Brain microvascular endothelial cell (primary cell): ENCODE measurements around the gene SLC22A14.

Experiments used
- DNase-seq: peaks from one replicate; pipeline ENCODE4 v3.0.0-alpha.2; 2020
- H3K27ac ChIP-seq: fragments of 250-450 bp; sonication (Bioruptor Pico); 2 replicates; pipeline ENCODE4 v1.5.1; 2020; ENCODE audit warnings: mild to moderate bottlenecking, moderate library complexity
- H3K27me3 ChIP-seq: fragments of 250-450 bp; sonication (Bioruptor Pico); replicated peaks from 2 replicates; pipeline ENCODE4 v1.5.1; 2020; ENCODE audit warnings: mild to moderate bottlenecking
- H3K36me3 ChIP-seq: fragments of 250-450 bp; sonication (Bioruptor Pico); replicated peaks from 2 replicates; pipeline ENCODE4 v1.5.1; 2020; ENCODE audit warnings: mild to moderate bottlenecking
- H3K4me3 ChIP-seq: 2 replicates; pipeline ENCODE4 v1.5.1; 2011; ENCODE audit warnings: low read depth, mild to moderate bottlenecking, control low read depth, low read length, moderate library complexity
- in situ Hi-C: cut with HindIII; loops from 2 replicates; pipeline ENCODE4 v1.10.0; 2017; ENCODE audit warnings: low sequenced_read_pairs, low pct_ligation_motif_present
- TF ChIP-seq, protein P1 (sequence below): IDR thresholded peaks from 2 replicates; pipeline ENCODE4 v1.5.1; 2011; ENCODE audit warnings: low read depth, mild to moderate bottlenecking, moderate library complexity, low read length, control low read depth, inconsistent platforms; ENCODE audit errors: missing control alignments

The SLC22A14 gene

DNA sequence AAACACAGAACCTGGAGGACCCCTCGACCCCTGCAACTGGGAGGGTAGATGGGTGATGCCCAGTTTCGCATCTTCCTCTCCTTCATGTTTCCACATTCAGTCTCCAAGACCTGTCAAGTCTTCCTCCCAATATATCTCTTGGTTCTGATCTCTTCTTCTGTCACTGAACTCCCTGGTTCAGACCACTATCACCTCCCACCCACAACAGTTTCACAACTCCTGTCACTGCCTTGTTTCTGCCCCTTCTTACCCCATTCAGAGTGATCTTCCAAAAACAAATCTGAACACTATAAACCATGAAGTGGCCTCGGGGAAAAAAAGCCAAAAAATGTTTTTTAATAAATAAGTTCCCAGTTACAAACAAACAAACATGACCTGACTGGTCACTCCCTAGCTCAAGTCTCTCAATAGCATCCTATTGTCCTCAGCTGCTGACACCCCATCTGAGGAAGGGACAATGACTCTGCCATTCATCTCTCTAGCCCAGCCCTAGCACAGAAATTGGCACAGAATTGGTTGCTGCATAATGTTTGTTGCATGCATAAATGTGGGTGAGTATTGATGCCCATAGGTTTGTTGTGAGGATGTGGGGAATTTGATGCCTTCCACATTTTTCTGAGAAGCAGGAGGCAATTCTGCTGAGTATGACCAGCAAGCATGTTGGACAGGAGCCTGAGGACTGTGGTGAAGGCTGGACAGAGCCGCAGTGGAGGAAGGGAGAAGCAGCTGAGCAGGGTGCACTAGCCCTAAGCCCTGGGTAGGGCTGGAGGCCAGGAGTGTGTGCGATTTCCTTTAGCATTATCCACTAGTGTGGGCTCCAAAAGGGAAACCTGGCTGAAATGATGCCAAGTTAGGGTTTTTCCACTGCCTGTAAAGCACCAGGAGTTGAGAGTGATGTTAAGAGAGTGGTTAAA is 52.3 kb downstream of the SLC22A14 start:
- no peaks in the 10 kb centered on the region for H3K27me3 ChIP-seq
- in situ Hi-C loops: no loop called here
- no peak overlapping the region for H3K4me3 ChIP-seq
- TF ChIP-seq, protein P1, sequence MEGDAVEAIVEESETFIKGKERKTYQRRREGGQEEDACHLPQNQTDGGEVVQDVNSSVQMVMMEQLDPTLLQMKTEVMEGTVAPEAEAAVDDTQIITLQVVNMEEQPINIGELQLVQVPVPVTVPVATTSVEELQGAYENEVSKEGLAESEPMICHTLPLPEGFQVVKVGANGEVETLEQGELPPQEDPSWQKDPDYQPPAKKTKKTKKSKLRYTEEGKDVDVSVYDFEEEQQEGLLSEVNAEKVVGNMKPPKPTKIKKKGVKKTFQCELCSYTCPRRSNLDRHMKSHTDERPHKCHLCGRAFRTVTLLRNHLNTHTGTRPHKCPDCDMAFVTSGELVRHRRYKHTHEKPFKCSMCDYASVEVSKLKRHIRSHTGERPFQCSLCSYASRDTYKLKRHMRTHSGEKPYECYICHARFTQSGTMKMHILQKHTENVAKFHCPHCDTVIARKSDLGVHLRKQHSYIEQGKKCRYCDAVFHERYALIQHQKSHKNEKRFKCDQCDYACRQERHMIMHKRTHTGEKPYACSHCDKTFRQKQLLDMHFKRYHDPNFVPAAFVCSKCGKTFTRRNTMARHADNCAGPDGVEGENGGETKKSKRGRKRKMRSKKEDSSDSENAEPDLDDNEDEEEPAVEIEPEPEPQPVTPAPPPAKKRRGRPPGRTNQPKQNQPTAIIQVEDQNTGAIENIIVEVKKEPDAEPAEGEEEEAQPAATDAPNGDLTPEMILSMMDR: no peak
- H3K36me3 ChIP-seq: no peaks in the 10 kb centered on the region
- no peak overlapping the region for H3K27ac ChIP-seq
- no peak for DNase-seq

DNA sequence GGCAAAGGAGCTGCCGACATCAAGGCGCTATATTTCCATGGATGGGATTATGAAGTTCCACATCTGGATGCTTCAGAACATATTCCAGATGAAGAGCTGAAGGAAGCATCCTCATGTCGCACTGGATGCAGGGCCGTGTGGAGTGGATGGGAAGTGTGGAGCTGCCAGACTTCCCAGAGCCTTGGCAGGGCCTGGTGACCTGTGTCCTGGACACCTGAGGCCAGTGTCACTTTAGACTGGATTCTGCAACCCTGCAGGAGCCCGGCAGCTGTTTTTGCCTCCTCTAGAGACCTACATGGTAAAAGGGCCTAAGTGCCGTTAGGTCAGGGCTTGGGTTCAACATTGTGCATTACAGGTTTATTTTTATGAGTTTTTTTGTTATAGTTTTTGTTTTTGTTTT is 53.2 kb downstream of the SLC22A14 start:
- in situ Hi-C loops: no loop called here
- no peaks in the 10 kb centered on the region for H3K36me3 ChIP-seq
- H3K27ac ChIP-seq: no peak overlapping the region
- no peak overlapping the region for H3K4me3 ChIP-seq
- DNase-seq: no peak
- TF ChIP-seq, protein P1: no peak
- H3K27me3 ChIP-seq: no peaks in the 10 kb centered on the region

DNA sequence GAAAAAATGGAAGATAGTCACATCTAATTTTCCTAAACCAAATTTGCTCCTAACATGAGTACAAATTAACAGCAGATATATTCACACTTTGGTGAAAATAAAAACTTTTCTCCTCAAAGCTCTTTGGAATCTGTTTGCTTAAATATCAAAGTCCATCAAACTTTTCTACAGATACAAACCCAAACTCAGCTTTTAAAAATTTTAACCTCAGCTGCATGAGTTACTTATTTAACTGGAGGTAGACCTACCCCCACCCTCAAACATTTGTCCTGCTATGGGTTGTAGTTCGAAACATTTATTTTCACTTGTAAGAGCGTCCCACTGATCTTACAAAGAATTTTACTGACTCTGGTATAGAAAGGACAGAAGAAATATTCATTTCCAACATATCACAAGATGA is 55.6 kb downstream of the SLC22A14 start:
- in situ Hi-C loops: no loop called here
- no peak for DNase-seq
- Histone ChIP-seq H3K36me3 (no peaks in the 10 kb centered on the region), H3K27ac (no peak overlapping the region), H3K4me3 (no peak overlapping the region), H3K27me3 (no peaks in the 10 kb centered on the region)
- TF ChIP-seq, protein P1: no peak

DNA sequence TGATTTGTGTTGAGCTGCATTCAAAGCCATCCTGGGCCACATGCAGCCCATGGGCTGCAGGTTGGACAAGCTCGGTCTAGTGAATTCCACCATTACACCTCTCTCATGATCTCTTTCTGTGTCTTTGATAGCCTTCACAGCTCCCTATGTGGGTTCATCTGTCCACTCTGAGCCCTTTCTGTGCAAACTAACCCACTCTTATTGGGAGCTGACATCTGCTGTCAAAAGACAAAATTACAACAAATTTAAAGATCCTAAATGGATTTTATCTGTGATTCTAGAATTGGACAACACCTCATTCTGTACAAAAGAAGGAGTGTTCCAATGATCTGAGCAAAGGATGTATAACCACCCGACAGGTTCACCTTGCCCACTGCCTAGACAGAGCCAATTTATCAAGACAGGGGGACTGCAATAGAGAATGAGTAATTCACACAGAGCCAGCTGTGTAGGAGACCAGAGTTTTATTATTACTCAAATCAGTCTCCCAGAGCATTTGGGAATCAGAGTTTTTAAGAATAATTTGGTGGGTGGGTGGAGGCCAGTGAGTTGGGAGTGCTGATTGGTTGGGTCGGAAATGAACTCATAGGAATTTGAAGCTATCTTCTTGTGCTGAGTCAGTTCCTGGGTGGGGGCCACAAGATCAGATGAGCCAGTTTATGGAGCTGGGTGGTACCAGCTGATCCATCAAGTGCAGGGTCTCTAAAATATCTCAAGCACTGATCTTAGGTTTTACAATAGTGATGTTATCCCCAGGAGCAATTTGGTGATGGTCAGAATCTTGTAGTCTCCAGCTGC is 61.9 kb downstream of the SLC22A14 start:
- Histone ChIP-seq H3K4me3 (no peak overlapping the region), H3K27ac (no peak overlapping the region), H3K27me3 (no peaks in the 10 kb centered on the region), H3K36me3 (no peaks in the 10 kb centered on the region)
- TF ChIP-seq, protein P1: no peak
- in situ Hi-C loops: no loop called here
- no peak for DNase-seq

DNA sequence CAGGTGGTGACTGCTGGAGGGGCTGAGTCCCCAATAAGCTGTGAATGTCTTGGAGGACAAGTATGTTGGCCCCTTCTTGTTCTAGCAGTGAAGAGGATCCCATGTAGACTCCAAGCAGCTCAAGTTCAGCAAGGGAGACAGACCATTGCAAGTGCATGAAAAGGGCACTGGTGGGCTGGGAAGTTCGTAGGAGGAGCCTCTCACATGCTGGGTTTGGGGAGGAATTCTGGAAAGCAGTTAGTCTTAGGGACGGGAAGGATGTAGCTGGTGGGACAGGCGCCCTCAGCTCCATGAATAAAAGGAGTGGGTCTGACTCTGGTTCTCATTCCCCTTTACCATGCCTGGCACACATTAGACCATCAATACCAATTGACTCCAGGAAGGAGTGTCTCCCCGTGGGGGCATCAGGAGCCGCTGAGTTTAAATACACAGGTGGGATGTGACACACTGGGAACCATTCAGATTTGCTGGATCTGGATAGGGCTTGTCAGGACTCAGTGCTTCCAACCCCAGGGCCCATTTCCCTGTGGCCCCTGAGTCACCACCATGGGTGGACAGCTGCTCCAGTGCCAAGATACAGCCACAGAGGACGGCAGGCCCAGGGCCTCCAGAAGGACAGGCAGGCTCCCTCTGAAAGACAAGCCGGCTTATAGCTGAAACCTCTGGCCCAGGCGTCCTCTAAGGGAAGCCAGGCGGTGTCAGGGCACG is 63.9 kb downstream of the SLC22A14 start:
- peak overlapping the region; percentile 79 for H3K4me3 ChIP-seq
- TF ChIP-seq, protein P1: no peak
- no peak for DNase-seq
- no peaks in the 10 kb centered on the region for H3K36me3 ChIP-seq
- no peaks in the 10 kb centered on the region for H3K27me3 ChIP-seq
- in situ Hi-C loops: no loop called here
- H3K27ac ChIP-seq: no peak overlapping the region
